H1 (cell line): Measurements from ENCODE around the gene EXOG. TPM values are rescaled to one million over a fixed set of nuclear protein-coding genes. Genes with fewer than 3 reads are reported as not detected.

Experiments
- CTCF ChIA-PET: fragments of 300-600 bp; sonication (Branson Sonifier 250); formaldehyde crosslinking; loops from one replicate; lab custom pipeline; 2021; ENCODE audit not compliant: partially characterized antibody; lab: Charles Lee
- POLR2A ChIA-PET: fragments of 300-600 bp; sonication (Branson Sonifier 250); formaldehyde crosslinking; loops from one replicate; lab custom pipeline; 2021; ENCODE audit warnings: inconsistent platforms; ENCODE audit not compliant: partially characterized antibody; lab: Charles Lee
- DNase-seq, 2 experiments: peaks; one replicate each; pipeline versions ENCODE4 v3.0.0 to v3.0.0-alpha.2; 2010 to 2022; ENCODE audit warnings: low spot score in 2 of 2, low read depth in 1 of 2, mixed read lengths in 1 of 2
- FAIRE-seq: peaks from 2 replicates; lab custom pipeline; 2011; peaks lifted over from hg19 to GRCh38; lab: Jason Lieb, UNC
- H2AFZ ChIP-seq: 2 replicates; pipeline ENCODE4 v1.8.1; 2012; ENCODE audit warnings: low read length, inconsistent platforms
- H2AK5ac ChIP-seq: 2 replicates; pipeline ENCODE4 v1.6.1; 2013; ENCODE audit warnings: low read depth, low read length
- H2BK120ac ChIP-seq: replicated peaks from 2 replicates; pipeline ENCODE3; 2013; ENCODE audit warnings: low read depth, low read length, inconsistent platforms
- H2BK12ac ChIP-seq: 2 replicates; pipeline ENCODE4 v1.6.1; 2013; ENCODE audit warnings: low read depth, low read length
- H2BK15ac ChIP-seq: 2 replicates; pipeline ENCODE4 v1.6.1; 2013; ENCODE audit warnings: low read length
- H2BK20ac ChIP-seq: 2 replicates; pipeline ENCODE4 v1.6.1; 2013; ENCODE audit warnings: low read length
- H2BK5ac ChIP-seq: 2 replicates; pipeline ENCODE4 v1.6.1; 2013; ENCODE audit warnings: low read depth, low read length
- H3K14ac ChIP-seq: 2 replicates; pipeline ENCODE4 v1.6.1; 2013; ENCODE audit warnings: inconsistent platforms; ENCODE audit not compliant: insufficient read length
- H3K18ac ChIP-seq: 2 replicates; pipeline ENCODE4 v1.6.1; 2013; ENCODE audit warnings: low read length; ENCODE audit errors: extremely low read depth
- H3K23ac ChIP-seq: 2 replicates; pipeline ENCODE4 v1.6.1; 2013; ENCODE audit warnings: inconsistent platforms; ENCODE audit not compliant: insufficient read length
- H3K23me2 ChIP-seq: 2 replicates; pipeline ENCODE4 v1.6.1; 2013; ENCODE audit warnings: low read depth, low read length
- H3K27ac ChIP-seq: 2 replicates; pipeline ENCODE4 v1.6.1; 2011; ENCODE audit warnings: low read depth, low read length, inconsistent platforms
- H3K27me3 ChIP-seq, 4 experiments: replicated peaks in 1 of 4; 1 replicate in 1 of 4; 2 replicates in 3 of 4; pipeline versions ENCODE4 v1.6.1 to v1.8.1; 2011 to 2013; ENCODE audit warnings: low read length in 3 of 4, mild to moderate bottlenecking in 3 of 4, inconsistent platforms in 2 of 4, mixed read lengths in 2 of 4, moderate library complexity in 1 of 4; ENCODE audit not compliant: control insufficient read depth in 3 of 4, insufficient read depth in 3 of 4; ENCODE audit errors: extremely low read depth in 1 of 4
- H3K36me3 ChIP-seq, 4 experiments: 2 replicates each; pipeline versions ENCODE4 v1.6.1 to v1.8.1; 2011 to 2013; ENCODE audit warnings: mild to moderate bottlenecking in 4 of 4, low read length in 3 of 4, moderate library complexity in 2 of 4, control low read depth in 1 of 4, inconsistent platforms in 1 of 4; ENCODE audit not compliant: insufficient read depth in 4 of 4, control insufficient read depth in 2 of 4
- H3K4ac ChIP-seq: replicated peaks from 2 replicates; pipeline ENCODE3; 2013; ENCODE audit warnings: low read length, low read depth, mixed read lengths, inconsistent platforms; ENCODE audit not compliant: insufficient read length
- H3K4me1 ChIP-seq, 4 experiments: replicated peaks in 1 of 4; 1 replicate in 1 of 4; 2 replicates in 3 of 4; pipeline versions ENCODE4 v1.6.1 to v1.8.1; 2011 to 2013; ENCODE audit warnings: low read length in 3 of 4, inconsistent platforms in 2 of 4, mixed read lengths in 1 of 4; ENCODE audit not compliant: insufficient read depth in 4 of 4, control insufficient read depth in 3 of 4
- H3K4me2 ChIP-seq, 2 experiments: 2 replicates each; pipeline versions ENCODE4 v1.6.1 to v1.8.1; 2011 to 2013; ENCODE audit warnings: low read depth in 2 of 2, low read length in 2 of 2, control low read depth in 1 of 2, inconsistent platforms in 1 of 2, mild to moderate bottlenecking in 1 of 2; ENCODE audit not compliant: insufficient read depth in 1 of 2
- H3K4me3 ChIP-seq, 4 experiments: fragments of 200-600, 300-600 bp in 1 of 4; sonication (generic), shearing (Covaris generic), sonication (Bioruptor Twin) in 1 of 4; 2 replicates each; pipeline versions ENCODE4 v1.5.1 to v1.8.1; 2011 to 2016; ENCODE audit warnings: low read length in 4 of 4, low read depth in 3 of 4, control low read depth in 2 of 4, inconsistent platforms in 2 of 4, mild to moderate bottlenecking in 2 of 4, mixed read lengths in 1 of 4, moderate library complexity in 1 of 4; ENCODE audit not compliant: insufficient read depth in 2 of 4; ENCODE audit errors: extremely low read depth in 1 of 4
- H3K56ac ChIP-seq: replicated peaks from 2 replicates; pipeline ENCODE3; 2013; ENCODE audit warnings: low read depth, mild to moderate bottlenecking, mixed read lengths, low read length, inconsistent platforms; ENCODE audit not compliant: insufficient read length
- H3K79me1 ChIP-seq: 2 replicates; pipeline ENCODE4 v1.6.1; 2013; ENCODE audit warnings: low read depth, low read length, control low read depth
- H3K79me2 ChIP-seq, 2 experiments: 2 replicates each; pipeline versions ENCODE4 v1.6.1 to v1.8.1; 2012 to 2013; ENCODE audit warnings: low read length in 2 of 2, mild to moderate bottlenecking in 2 of 2, inconsistent platforms in 1 of 2; ENCODE audit not compliant: insufficient read depth in 2 of 2, control insufficient read depth in 1 of 2
- H3K9ac ChIP-seq, 4 experiments: replicated peaks in 1 of 4; 1 replicate in 1 of 4; 2 replicates in 3 of 4; pipeline versions ENCODE4 v1.6.1 to v1.8.1; 2011 to 2013; ENCODE audit warnings: low read depth in 3 of 4, low read length in 3 of 4, control low read depth in 2 of 4, mild to moderate bottlenecking in 2 of 4, moderate library complexity in 2 of 4, inconsistent platforms in 1 of 4; ENCODE audit errors: extremely low read depth in 1 of 4
- H3K9me3 ChIP-seq, 2 experiments: 2 replicates each; pipeline versions ENCODE4 v1.6.1 to v1.8.1; 2012 to 2013; ENCODE audit warnings: mild to moderate bottlenecking in 2 of 2, moderate library complexity in 2 of 2, control low read depth in 1 of 2, inconsistent platforms in 1 of 2, low read depth in 1 of 2, low read length in 1 of 2, mixed read lengths in 1 of 2; ENCODE audit not compliant: insufficient read depth in 2 of 2
- H4K20me1 ChIP-seq, 2 experiments: replicated peaks in 1 of 2; 2 replicates each; pipeline versions ENCODE3 to v1.8.1; 2011 to 2013; ENCODE audit warnings: inconsistent platforms in 2 of 2, low read length in 2 of 2, mild to moderate bottlenecking in 1 of 2; ENCODE audit not compliant: insufficient read depth in 2 of 2, control insufficient read depth in 1 of 2
- H4K5ac ChIP-seq: 2 replicates; pipeline ENCODE4 v1.6.1; 2013; ENCODE audit warnings: low read length, low read depth, mixed read lengths, inconsistent platforms; ENCODE audit not compliant: insufficient read length
- H4K8ac ChIP-seq: 2 replicates; pipeline ENCODE4 v1.8.0; 2013; ENCODE audit warnings: mild to moderate bottlenecking, moderate library complexity, low read length, inconsistent platforms; ENCODE audit not compliant: insufficient read depth; ENCODE audit errors: extremely low read depth
- H4K91ac ChIP-seq: replicated peaks from 2 replicates; pipeline ENCODE3; 2013; ENCODE audit warnings: low read length, mixed read lengths, inconsistent platforms; ENCODE audit not compliant: insufficient read length
- EZH2 ChIP-seq: fragments of 200-600 bp; sonication (generic); IDR thresholded peaks from 2 replicates; pipeline ENCODE4 v1.7.1; 2012; ENCODE audit warnings: low read depth, mild to moderate bottlenecking, moderate library complexity, low read length, inconsistent platforms; ENCODE audit not compliant: severe bottlenecking
- JUN ChIP-seq: IDR thresholded peaks from 2 replicates; pipeline ENCODE4 v1.6.1; 2011; ENCODE audit warnings: low read depth, mild to moderate bottlenecking, improper control_type of control experiment, low read length
- POU5F1 ChIP-seq: IDR thresholded peaks from 2 replicates; pipeline ENCODE4 v1.6.1; 2011; ENCODE audit warnings: low read depth, mild to moderate bottlenecking, low read length, moderate library complexity
- SAP30 ChIP-seq: fragments of 300-600 bp; sonication (generic); IDR thresholded peaks from 2 replicates; pipeline ENCODE4 v1.7.1; 2012; ENCODE audit warnings: low read length, moderate library complexity, mild to moderate bottlenecking, inconsistent platforms; ENCODE audit not compliant: insufficient read depth, insufficient replicate concordance
- SIRT6 ChIP-seq: IDR thresholded peaks from one replicate; pipeline ENCODE4 v1.7.1; 2012; ENCODE audit warnings: low read length, inconsistent platforms
- WGBS, 2 experiments: shearing (Covaris generic) in 1 of 2; methylation state at CpG; one replicate each; pipeline versions ENCODE4 v1.1.6 to v1.1.7; 2013 to 2015; ENCODE audit warnings: low lambda C conversion rate in 2 of 2, mixed read lengths in 2 of 2, inconsistent platforms in 1 of 2, low coverage in 1 of 2, missing lambda C conversion rate in 1 of 2; ENCODE audit not compliant: insufficient replicate concordance in 2 of 2, insufficient coverage in 1 of 2, insufficient read length in 1 of 2; ENCODE audit errors: extremely low coverage in 1 of 2, missing lambda C conversion rate in 1 of 2; 5-methylcytosine and 5-hydroxymethylcytosine counted together
- polyA plus RNA-seq, 7 experiments: library from polyadenylated mRNA; depleted of rRNA in 3 of 7; stranded (reverse) in 5 of 7; unstranded in 2 of 7; fragments of >200 nt in 5 of 7; fragments of 200-250 nt in 2 of 7; gene quantifications; 1 replicate in 5 of 7; 2 replicates in 1 of 7; 4 replicates in 1 of 7; pipeline versions ENCODE4 v1.2.1 to v1.2.3, GENCODE V29; 2011 to 2013; ENCODE audit warnings: missing spikeins in 2 of 7, mixed read lengths in 2 of 7
- total RNA-seq: library from RNA; stranded (reverse); fragmentation: NEBNext Ultra II Directional; extraction: Animal tissue kit (Norgen Biotek cat#: 25700); gene quantifications from 2 replicates; pipeline ENCODE4 v1.2.1, GENCODE V29; 2021

The EXOG gene
- total and polyA plus RNA-seq, 2 of the 8 experiments (the other 6 are each of a cell fraction or from before 2014, with no cell fraction given): 7.2 to 12.9 TPM

DNA sequence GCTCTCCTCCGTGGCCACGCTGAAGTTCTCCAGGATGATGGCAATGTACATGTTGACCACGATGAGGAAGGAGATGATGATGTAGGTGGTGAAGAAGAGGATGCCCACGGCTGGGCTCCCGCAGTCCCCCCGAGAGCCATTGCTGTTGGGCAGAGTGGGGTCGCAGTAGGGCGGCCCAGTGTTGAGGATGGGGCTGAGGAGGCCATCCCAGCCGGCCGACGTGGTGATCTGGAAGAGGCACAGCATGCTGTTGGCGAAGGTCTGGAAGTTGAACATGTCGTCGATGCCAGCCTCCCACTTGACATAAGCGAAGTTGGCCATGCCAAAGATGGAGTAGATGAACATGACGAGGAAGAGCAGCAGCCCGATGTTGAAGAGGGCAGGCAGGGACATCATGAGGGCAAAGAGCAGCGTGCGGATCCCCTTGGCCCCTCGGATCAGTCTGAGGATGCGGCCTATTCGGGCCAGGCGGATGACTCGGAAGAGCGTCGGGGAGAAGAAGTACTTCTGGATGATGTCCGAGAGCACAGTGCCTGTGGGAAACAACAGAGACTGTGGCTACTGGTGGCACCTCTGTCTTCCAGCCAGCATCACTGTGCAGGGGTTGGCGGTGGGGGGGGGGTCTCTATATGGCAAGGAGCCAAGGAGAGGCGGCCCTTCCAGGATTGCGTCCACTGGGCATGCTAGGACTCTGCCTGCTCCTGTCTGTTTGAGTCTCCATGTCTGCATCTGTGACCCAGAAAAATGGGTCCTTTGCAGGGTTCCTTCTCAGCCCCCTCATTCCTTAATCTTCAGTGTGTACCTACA is 55.1 kb downstream of the EXOG start:
- H2BK20ac ChIP-seq: no peak overlapping the region
- H4K8ac ChIP-seq: no peak overlapping the region
- H4K20me1 ChIP-seq: no peaks in the 10 kb centered on the region
- no peak overlapping the region for H3K4me3 ChIP-seq
- no peak overlapping the region for H3K27ac ChIP-seq
- H3K36me3 ChIP-seq: peaks cover 0 to 3% (median 0%) of the 10 kb centered on the region in 4 experiments; a peak in 2 of 8 replicates
- no peak overlapping the region for H3K4me2 ChIP-seq
- H3K9ac ChIP-seq: no peak overlapping the region
- no peak for FAIRE-seq
- no peak overlapping the region for H3K56ac ChIP-seq
- H3K4me1 ChIP-seq: peaks cover 0 to 5% (median 1%) of the 10 kb centered on the region in 4 experiments; a peak in 1 of 7 replicates
- H3K4ac ChIP-seq: no peak overlapping the region
- no peak overlapping the region for H2BK15ac ChIP-seq
- no peak overlapping the region for H3K18ac ChIP-seq
- H4K5ac ChIP-seq: no peak overlapping the region
- no peak for DNase-seq
- H2AFZ ChIP-seq: no peak overlapping the region
- no peak overlapping the region for H2BK5ac ChIP-seq
- POLR2A ChIA-PET: no interaction called here
- CTCF ChIA-PET: no interaction called here
- no peaks in the 10 kb centered on the region for H3K27me3 ChIP-seq
- no peaks in the 10 kb centered on the region for H3K23me2 ChIP-seq
- no peak overlapping the region for H2AK5ac ChIP-seq
- TF ChIP-seq EZH2: no peak
- TF ChIP-seq SIRT6: no peak
- TF ChIP-seq POU5F1: no peak
- no peak for TF ChIP-seq JUN
- TF ChIP-seq SAP30: no peak
- TF ChIP-seq, all 59 proteins: peak for 0
- Histone ChIP-seq H2BK120ac (no peak overlapping the region), H3K9me3 (peaks cover 0 to 5% of the 10 kb centered on the region in 2 experiments; a peak in 1 of 4 replicates), H3K79me1 (no peaks in the 10 kb centered on the region), H3K14ac (no peak overlapping the region), H3K79me2 (no peaks in the 10 kb centered on the region), H2BK12ac (no peak overlapping the region), H4K91ac (no peak overlapping the region), H3K23ac (no peak overlapping the region)
- WGBS, 2 experiments: 92% methylated on average over 29 of the region's 30 CpGs; no CpG with 5 or more reads in 1 of the 2 experiments
